Middle frontal gyrus (tissue), 1 donor: ENCODE results near the gene WTIP.
"Not testable (repeated sequence)": the region's sequence is repeated elsewhere in the genome, so short reads cannot be mapped to it uniquely, and the experiment has no call there.

ENCODE experiments used
- DNase-seq: peaks from one replicate; pipeline ENCODE4 v3.0.0-alpha.2; 2015; ENCODE audit warnings: low spot score; ENCODE audit errors: extremely low spot score

Gene WTIP

DNA sequence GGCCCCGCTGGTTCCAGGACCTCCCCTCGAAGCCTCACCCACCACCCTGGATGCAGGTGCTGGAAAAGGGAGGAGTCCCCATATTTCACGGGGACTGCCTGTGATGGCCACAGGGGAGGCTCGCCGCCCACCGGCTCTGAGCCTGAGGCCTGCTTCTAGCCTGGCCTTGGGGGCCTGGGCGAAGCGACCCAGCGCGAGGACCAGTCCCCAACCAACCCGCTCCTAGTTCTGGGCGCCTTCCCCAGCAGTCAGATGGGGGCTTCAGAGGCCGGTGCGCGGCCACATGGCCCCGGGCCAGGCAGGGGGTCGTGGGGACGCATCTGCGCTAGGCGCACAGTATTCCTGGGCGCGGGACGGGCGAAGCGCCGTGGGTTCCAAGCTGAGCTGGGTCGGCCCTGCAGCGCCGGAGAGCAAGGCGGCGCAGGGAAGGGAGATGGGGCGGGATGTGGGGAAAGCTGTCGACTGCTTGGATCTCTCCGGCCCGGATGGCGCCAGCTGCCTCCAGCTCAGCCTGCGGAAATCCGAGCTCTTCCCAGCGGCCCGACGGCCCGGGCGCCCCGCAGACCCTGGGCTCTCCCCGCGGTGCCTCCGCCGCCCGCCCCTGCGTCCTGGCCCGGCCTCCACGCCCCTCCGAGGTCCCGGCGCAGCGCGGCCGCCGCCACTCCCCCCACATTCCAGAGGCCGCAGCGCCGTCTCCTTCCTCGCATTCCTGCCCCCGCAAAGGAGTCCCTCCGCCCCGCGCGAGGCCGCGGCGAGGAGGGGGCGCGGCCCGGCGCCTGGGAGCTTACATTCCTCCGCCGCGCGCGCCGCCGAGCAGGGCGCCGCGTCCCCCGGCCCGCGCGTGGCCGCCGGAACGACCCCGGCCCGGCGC is at the start of gene WTIP:
Gene WTIP (plus strand): TSS at position 788 of the 871 bp plus-strand sequence. CDS start 217 bp downstream, outside the sequence.
- no peak for DNase-seq

- DNase-seq: no peak
Observed at GRCh38 chr19:34432797-34433196, 48.8 kb upstream of the WTIP start.

- DNase-seq: no peak
Observed at GRCh38 chr19:34436716-34437115, 44.8 kb upstream of the WTIP start.

DNA sequence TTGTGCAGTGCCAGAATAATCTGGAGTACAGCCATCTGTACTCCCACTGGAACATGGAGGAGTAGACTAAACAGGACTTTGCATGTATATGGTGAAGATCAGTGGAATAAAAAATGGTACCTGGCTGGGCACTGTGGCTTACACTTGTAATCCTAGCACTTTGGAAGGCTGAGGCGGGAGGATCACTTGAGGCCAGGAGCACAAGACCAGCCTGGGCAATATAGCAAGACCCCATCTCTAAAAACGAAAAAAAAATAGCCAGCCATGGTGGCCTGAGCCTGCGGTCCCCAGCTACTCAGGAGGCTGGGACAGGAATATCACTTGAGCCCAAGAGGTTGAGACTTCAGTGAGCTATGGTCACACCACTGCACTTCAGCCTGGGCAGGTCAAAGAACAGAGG is 33.4 kb upstream of the WTIP start:
- no peak for DNase-seq

DNA sequence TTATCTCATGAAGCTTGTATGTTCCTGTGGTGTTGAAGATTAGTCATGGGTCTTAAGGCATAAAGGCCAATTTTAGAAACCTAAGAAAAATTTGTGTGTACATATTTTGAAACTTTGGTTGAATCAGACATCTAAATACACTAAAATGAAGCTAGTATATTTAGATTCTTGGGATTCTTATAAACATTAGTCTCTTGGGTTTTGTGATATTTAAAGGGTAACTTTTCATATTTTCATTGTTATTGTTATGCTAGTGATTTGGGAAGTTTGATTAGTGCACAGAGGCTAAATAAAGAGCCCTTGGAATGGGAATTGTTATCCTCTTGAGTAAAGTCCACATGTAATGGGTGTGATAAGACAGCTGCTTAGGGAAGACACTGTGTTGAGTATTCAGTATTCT is 28.8 kb upstream of the WTIP start:
- DNase-seq: no peak

GRCh38 chr19:34454091-34454490 is 27.5 kb upstream of the WTIP start:
- DNase-seq: no peak

GRCh38 chr19:34454685-34455084 is 26.9 kb upstream of the WTIP start:
- no peak for DNase-seq

DNA sequence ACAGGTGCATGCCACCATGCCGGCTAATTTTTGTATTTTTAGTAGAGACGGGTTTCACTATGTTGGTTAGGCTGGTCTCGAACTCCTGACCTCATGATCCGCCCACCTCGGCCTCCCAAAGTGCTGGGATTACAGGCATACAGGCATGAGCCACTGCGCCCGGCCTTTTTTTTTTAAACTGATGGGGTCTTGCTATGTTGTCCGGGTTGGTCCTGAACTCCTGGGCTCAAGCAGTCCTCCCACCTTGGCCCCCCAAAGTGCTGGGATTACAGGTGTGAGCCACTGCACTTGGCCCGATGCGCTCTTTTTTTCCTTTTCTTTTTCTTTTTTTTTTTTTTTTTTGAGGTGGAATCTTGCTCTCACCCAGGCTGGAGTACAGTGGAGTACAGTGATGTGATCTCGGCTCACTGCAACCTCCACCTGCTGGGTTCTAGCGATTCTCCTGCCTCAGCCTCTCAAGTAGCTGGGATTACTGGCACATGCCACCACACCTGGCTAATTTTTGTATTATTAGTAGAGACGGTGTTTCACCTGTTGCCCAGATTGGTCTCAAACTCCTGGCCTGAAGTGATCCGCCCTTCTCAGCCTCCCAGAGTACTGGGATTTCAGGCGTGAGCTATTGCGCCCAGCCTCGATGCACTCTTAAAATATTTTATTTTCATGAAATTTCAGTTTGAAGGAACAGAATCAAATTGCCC is 25.6 kb upstream of the WTIP start:
- DNase-seq: not testable (repeated sequence)

GRCh38 chr19:34457446-34457845 is 24.1 kb upstream of the WTIP start:
- DNase-seq: no peak

GRCh38 chr19:34458677-34459076 is 22.9 kb upstream of the WTIP start:
- DNase-seq: no peak

- DNase-seq: no peak
Observed at GRCh38 chr19:34459614-34460013, 21.9 kb upstream of the WTIP start.

- no peak for DNase-seq
Observed at GRCh38 chr19:34461375-34462100, 20.0 kb upstream of the WTIP start.

GRCh38 chr19:34464785-34465184 is 16.8 kb upstream of the WTIP start:
- DNase-seq: not testable (repeated sequence)

GRCh38 chr19:34468409-34468808 is 13.1 kb upstream of the WTIP start:
- DNase-seq: no peak

GRCh38 chr19:34469026-34469425 is 12.5 kb upstream of the WTIP start:
- not testable (repeated sequence) for DNase-seq

DNA sequence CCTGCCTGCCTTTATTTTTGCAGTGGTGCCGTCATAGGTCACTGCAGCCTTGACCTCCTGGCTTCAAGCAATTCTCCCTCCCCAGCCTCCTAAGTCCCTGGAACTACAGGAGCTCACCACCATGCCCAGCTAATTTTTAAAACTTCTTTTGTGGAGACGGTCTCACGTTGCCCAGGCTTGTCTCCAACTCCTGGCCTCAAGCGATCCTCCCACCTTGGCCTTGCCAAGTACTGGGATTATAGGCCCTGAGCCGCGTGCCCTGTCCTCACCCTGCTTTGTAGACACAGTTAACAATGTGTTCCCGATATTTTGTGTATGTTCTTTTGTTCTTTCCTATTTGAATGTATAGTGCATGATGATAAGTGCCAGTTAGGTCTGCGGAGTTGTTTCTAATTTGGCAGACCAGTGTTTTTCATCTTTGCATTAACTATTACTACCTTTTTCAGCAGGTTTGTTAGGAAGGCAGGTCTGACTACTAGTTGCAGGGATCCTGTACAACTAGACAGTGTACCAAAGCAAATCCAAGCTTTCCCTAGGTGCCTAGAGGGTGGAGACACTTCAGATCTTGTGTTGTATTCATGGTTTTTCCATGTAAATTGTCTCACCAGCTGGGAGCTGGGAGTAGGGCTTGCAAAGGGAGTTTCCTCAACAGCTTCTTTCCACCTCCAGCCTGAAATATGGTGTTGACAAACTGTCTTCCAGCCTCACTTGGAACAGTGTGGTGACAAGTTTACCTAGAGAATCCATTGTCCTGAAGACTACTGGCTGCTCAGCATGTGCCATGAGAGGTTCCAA is 9.5 kb upstream of the WTIP start:
- no peak for DNase-seq

- DNase-seq: no peak
Observed at GRCh38 chr19:34474233-34474989, 7.1 kb upstream of the WTIP start.

- DNase-seq: peak; percentile 7
Observed at GRCh38 chr19:34475026-34475974, 6.3 kb upstream of the WTIP start.

DNA sequence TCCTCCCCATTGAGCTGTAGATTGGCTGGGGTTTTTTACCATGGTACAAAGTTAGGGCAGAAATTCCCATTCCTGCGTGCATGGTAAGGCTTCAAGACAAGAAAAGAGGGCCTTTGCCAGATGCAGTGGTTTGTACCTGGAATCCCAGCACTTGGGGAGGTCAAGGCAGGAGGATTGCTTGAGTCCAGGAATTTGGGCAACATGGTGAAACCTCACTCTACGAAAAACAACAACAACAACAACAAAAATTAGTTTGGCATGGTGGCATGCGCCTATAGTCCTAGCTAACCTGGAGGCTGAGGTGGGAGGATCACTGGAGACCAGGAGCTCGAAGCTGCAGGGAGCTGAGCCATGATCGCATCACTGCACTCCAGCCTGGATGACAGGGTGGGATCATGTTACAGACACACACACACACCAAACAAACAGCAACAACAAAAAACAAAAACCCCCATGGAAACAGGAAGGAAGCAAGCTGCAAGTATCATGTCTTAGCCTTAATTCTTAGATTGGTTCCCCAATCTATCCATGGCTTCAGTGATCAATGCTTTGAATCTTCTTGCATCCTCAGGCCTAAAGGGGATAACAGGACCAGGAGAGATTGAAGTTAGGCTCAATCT is 5.5 kb upstream of the WTIP start:
- no peak for DNase-seq
